T-cell (primary cell): Measurements from ENCODE around the gene CLDN17. TPM values are rescaled to one million over a fixed set of nuclear protein-coding genes. Genes with fewer than 3 reads are reported as not detected.

Experiments
- ATAC-seq, 4 experiments: fragments of 200-7000 bp in 3 of 4; fragments of 150-1000 bp in 1 of 4; cut with Tn5 transposase; replicated peaks in 1 of 4; 1 replicate in 3 of 4; 2 replicates in 1 of 4; pipeline ENCODE4 v1.10.0; 2021; ENCODE audit warnings: moderate library complexity in 3 of 4, mild to moderate bottlenecking in 2 of 4, moderate number of reproducible peaks in 1 of 4
- CTCF ChIA-PET, 2 donors: fragments of 300-600 bp; sonication (Branson Sonifier 250); formaldehyde crosslinking; loops; one replicate each; lab custom pipeline; 2022; ENCODE audit warnings: antibody characterized with exemption in 2 of 2; lab: Charles Lee
- POLR2A ChIA-PET, 2 donors: fragments of 300-600 bp; sonication (Branson Sonifier 250); formaldehyde crosslinking; loops; one replicate each; lab custom pipeline; 2022; ENCODE audit warnings: antibody characterized with exemption in 2 of 2; lab: Charles Lee
- DNase-seq, 35 experiments: peaks; one replicate each; pipeline versions ENCODE4 v3.0.0 to v3.0.0-alpha.2; 2013 to 2023
- H3K27ac ChIP-seq: one replicate; pipeline ENCODE4 v1.5.1; 2013; ENCODE audit warnings: low read length
- H3K27me3 ChIP-seq, 2 experiments: replicated peaks in 1 of 2; 1 replicate in 1 of 2; 2 replicates in 1 of 2; pipeline versions ENCODE4 v1.6.1 to v1.7.0; 2013; ENCODE audit warnings: low read length in 1 of 2, mixed read lengths in 1 of 2; ENCODE audit not compliant: control insufficient read depth in 2 of 2, insufficient read depth in 2 of 2; ENCODE audit errors: extremely low read depth in 1 of 2
- H3K36me3 ChIP-seq, 2 donors: 1 replicate in 1 of 2; 2 replicates in 1 of 2; pipeline versions ENCODE4 v1.6.1 to v1.7.0; 2013; ENCODE audit warnings: low read length in 1 of 2; ENCODE audit not compliant: control insufficient read depth in 2 of 2, insufficient read depth in 1 of 2; ENCODE audit errors: extremely low read depth in 1 of 2
- H3K4me1 ChIP-seq, 2 experiments: 1 replicate in 1 of 2; 2 replicates in 1 of 2; pipeline versions ENCODE4 v1.6.1 to v1.7.0; 2013; ENCODE audit warnings: low read length in 2 of 2, mixed read lengths in 1 of 2; ENCODE audit not compliant: insufficient read depth in 2 of 2, control insufficient read depth in 1 of 2; ENCODE audit errors: extremely low read depth in 1 of 2
- H3K4me3 ChIP-seq, 2 donors: 1 replicate in 1 of 2; 2 replicates in 1 of 2; pipeline versions ENCODE4 v1.5.1 to v1.7.0; 2013; ENCODE audit warnings: mild to moderate bottlenecking in 2 of 2, low read length in 1 of 2, moderate library complexity in 1 of 2; ENCODE audit not compliant: control insufficient read depth in 1 of 2; ENCODE audit errors: extremely low read depth in 1 of 2
- H3K9me3 ChIP-seq: 2 replicates; pipeline ENCODE4 v1.7.0; 2013
- H3K27ac Mint-ChIP-seq, 2 donors: one replicate each; pipeline ENCODE4 v1.8.0; 2020 to 2021; ENCODE audit warnings: mild to moderate bottlenecking in 2 of 2, mixed read lengths in 2 of 2
- H3K27me3 Mint-ChIP-seq, 2 donors: one replicate each; pipeline ENCODE4 v1.8.0; 2021 to 2022; ENCODE audit warnings: mixed read lengths in 2 of 2
- H3K36me3 Mint-ChIP-seq: one replicate; pipeline ENCODE4 v1.8.0; 2021; ENCODE audit warnings: mixed read lengths
- H3K4me1 Mint-ChIP-seq, 3 donors: one replicate each; pipeline ENCODE4 v1.8.0; 2020 to 2022; ENCODE audit warnings: mixed read lengths in 3 of 3, mild to moderate bottlenecking in 1 of 3
- H3K4me3 Mint-ChIP-seq, 3 donors: one replicate each; pipeline ENCODE4 v1.8.0; 2020 to 2022; ENCODE audit warnings: mild to moderate bottlenecking in 3 of 3, mixed read lengths in 3 of 3, moderate library complexity in 3 of 3
- H3K9me3 Mint-ChIP-seq, 3 donors: one replicate each; pipeline ENCODE4 v1.8.0; 2020 to 2022; ENCODE audit warnings: mixed read lengths in 3 of 3
- WGBS: methylation state at CpG from one replicate; pipeline ENCODE4 v1.1.5; 2013; ENCODE audit warnings: missing lambda C conversion rate; ENCODE audit not compliant: insufficient coverage; 5-methylcytosine and 5-hydroxymethylcytosine counted together
- total RNA-seq, 35 experiments: library from RNA in 6 of 35; stranded (reverse) in 6 of 35; fragments of 120-200 nt in 1 of 35; gene quantifications; one replicate each; pipeline versions ENCODE4 v1.2.1 to v1.2.4 and lab custom pipeline; 2013 to 2026

Gene CLDN17
- total RNA-seq (not detected), total RNA-seq (lab: John Stamatoyannopoulos, UW) (0 reads per million in 29 experiments)
- not detected for total RNA-seq (2013)

DNA sequence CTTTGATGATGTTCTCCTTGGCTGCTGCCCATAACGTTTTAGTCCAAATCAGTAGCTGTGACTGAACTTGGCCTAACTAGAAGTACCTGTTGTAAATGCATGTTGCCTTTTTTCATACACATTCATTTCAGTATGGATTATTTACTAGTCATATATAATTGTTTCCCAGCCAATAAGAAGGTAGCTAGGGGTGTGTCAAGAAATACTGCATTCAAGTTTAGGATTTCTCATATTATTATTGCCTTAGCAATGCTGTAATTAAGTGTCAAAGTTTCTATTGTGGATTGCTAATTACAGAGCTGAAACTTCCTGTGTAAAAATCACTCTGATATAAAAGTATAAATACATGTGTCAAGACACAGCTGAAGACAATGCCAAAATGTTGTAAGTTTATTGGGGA, at the start of gene CLDN17:
TSS of gene CLDN17 (minus strand) at position 101 of the 400 bp plus-strand sequence. CDS start 188 bp downstream, outside the sequence.
- H3K9me3 ChIP-seq = no peaks in the 10 kb centered on the region
- H3K4me1 ChIP-seq = no peaks in the 10 kb centered on the region
- no peaks in the 10 kb centered on the region for H3K27me3 ChIP-seq
- DNase-seq = no peak
- no peak within 1 kb of the TSS for H3K27ac ChIP-seq
- no peaks in the 10 kb centered on the region for H3K36me3 ChIP-seq
- Mint-ChIP-seq H3K27ac (no peak within 1 kb of the TSS), H3K4me1 (no peaks in the 10 kb centered on the region), H3K27me3 (no peaks in the 10 kb centered on the region), H3K4me3 (no peak within 1 kb of the TSS), H3K9me3 (peaks cover 0 to 12% (median 4%) of the 10 kb centered on the region in 3 donors), H3K36me3 (no peaks in the 10 kb centered on the region)
- ATAC-seq = no peak
- H3K4me3 ChIP-seq = no peak within 1 kb of the TSS
- ChIA-PET POLR2A (no interaction called here), CTCF (interaction anchor here in 1 of 2 donors (0.6 kb wide), 1 partner anchor 7 kb away, joined by 4 read pairs; no protein-coding TSS in a partner anchor)
- WGBS = 33% methylated on average over 1 of the region's 1 CpG

GRCh38 chr21:30216041-30216723, 49.6 kb upstream of the CLDN17 start, which contains the start of gene CLDN8:
Gene CLDN8 (minus strand): TSS chr21:30216097. CDS start chr21:30215925, 172 bp downstream.
- Histone ChIP-seq H3K36me3 (no peaks in the 10 kb centered on the region), H3K27me3 (no peaks in the 10 kb centered on the region), H3K4me3 (no peak within 1 kb of the TSS), H3K27ac (no peak within 1 kb of the TSS), H3K4me1 (no peaks in the 10 kb centered on the region), H3K9me3 (no peaks in the 10 kb centered on the region)
- Mint-ChIP-seq H3K4me3 (no peak within 1 kb of the TSS), H3K36me3 (no peaks in the 10 kb centered on the region), H3K27me3 (peaks cover 0 to 3% of the 10 kb centered on the region in 2 donors), H3K9me3 (peaks cover 0 to 3% (median 0%) of the 10 kb centered on the region in 3 donors), H3K27ac (no peak within 1 kb of the TSS), H3K4me1 (no peaks in the 10 kb centered on the region)
- no peak for DNase-seq
- POLR2A ChIA-PET = no interaction called here
- WGBS = 100% methylated on average over 1 of the region's 5 CpGs
- ATAC-seq = no peak
- CTCF ChIA-PET = no interaction called here

- Histone ChIP-seq H3K36me3 (no peaks in the 10 kb centered on the region), H3K4me3 (no peak overlapping the region), H3K27ac (no peak overlapping the region), H3K9me3 (no peaks in the 10 kb centered on the region), H3K4me1 (no peaks in the 10 kb centered on the region), H3K27me3 (no peaks in the 10 kb centered on the region)
- WGBS = no CpG with 5 or more reads among the region's 1 CpG
- Mint-ChIP-seq H3K36me3 (no peaks in the 10 kb centered on the region), H3K27ac (no peak overlapping the region), H3K9me3 (peaks cover 0 to 4% (median 0%) of the 10 kb centered on the region in 3 donors), H3K27me3 (peaks cover 0 to 4% of the 10 kb centered on the region in 2 donors), H3K4me3 (no peak overlapping the region), H3K4me1 (no peaks in the 10 kb centered on the region)
- ChIA-PET CTCF (no interaction called here), POLR2A (no interaction called here)
- ATAC-seq (no peak), DNase-seq (no peak)
These were observed 44.5 kb upstream of the CLDN17 start for GRCh38 chr21:30211071-30211470.

GRCh38 chr21:30209601-30210000, 43.0 kb upstream of the CLDN17 start:
- ChIA-PET POLR2A (no interaction called here), CTCF (no interaction called here)
- Histone ChIP-seq H3K27me3 (no peaks in the 10 kb centered on the region), H3K9me3 (no peaks in the 10 kb centered on the region), H3K36me3 (no peaks in the 10 kb centered on the region), H3K27ac (no peak overlapping the region), H3K4me1 (no peaks in the 10 kb centered on the region), H3K4me3 (no peak overlapping the region)
- 86% methylated on average over 2 of the region's 5 CpGs for WGBS
- Mint-ChIP-seq H3K4me3 (no peak overlapping the region), H3K27ac (no peak overlapping the region), H3K36me3 (no peaks in the 10 kb centered on the region), H3K4me1 (no peaks in the 10 kb centered on the region), H3K27me3 (peaks cover 0 to 4% of the 10 kb centered on the region in 2 donors), H3K9me3 (peaks cover 0 to 4% (median 0%) of the 10 kb centered on the region in 3 donors)
- DNase-seq = no peak
- ATAC-seq = no peak

DNA sequence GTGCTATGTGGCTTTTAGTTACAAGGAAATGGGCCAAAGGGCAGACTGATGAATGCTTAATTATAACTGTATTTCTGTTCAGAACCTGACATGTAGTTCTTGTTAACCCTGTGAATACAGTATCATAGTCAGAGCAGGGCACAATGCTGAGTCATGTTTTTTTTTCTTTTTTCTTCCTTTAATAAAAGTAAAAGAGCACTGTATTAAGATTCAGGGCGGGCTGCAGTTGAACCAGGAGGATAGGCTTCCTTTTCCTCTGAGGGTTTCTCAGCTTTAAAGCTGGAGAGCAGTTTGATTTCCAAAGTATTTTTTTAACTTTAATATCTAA, 40.6 kb upstream of the CLDN17 start:
- no peak overlapping the region for H3K4me3 Mint-ChIP-seq

GRCh38 chr21:30206551-30207251, 40.1 kb upstream of the CLDN17 start:
- no peak for ATAC-seq
- POLR2A ChIA-PET = no interaction called here

More for the DNA sequence above, 40.6 kb upstream of the CLDN17 start:
- POLR2A ChIA-PET = no interaction called here
- H3K27me3 ChIP-seq = no peaks in the 10 kb centered on the region
- no CpG with 5 or more reads among the region's 1 CpG for WGBS
- no peaks in the 10 kb centered on the region for H3K4me1 ChIP-seq
- no peaks in the 10 kb centered on the region for H3K36me3 ChIP-seq
- no peak overlapping the region for H3K27ac Mint-ChIP-seq
- H3K9me3 Mint-ChIP-seq = peaks cover 0 to 4% (median 0%) of the 10 kb centered on the region in 3 donors
- peaks cover 0 to 4% of the 10 kb centered on the region in 2 donors for H3K27me3 Mint-ChIP-seq
- DNase-seq (no peak), ATAC-seq (no peak)
- no peak overlapping the region for H3K4me3 ChIP-seq
- CTCF ChIA-PET = no interaction called here
- no peaks in the 10 kb centered on the region for H3K9me3 ChIP-seq
- no peaks in the 10 kb centered on the region for H3K36me3 Mint-ChIP-seq
- no peaks in the 10 kb centered on the region for H3K4me1 Mint-ChIP-seq
- H3K27ac ChIP-seq = no peak overlapping the region

More at GRCh38 chr21:30206551-30207251, 40.1 kb upstream of the CLDN17 start:
- H3K9me3 ChIP-seq = no peaks in the 10 kb centered on the region
- no peak overlapping the region for H3K27ac ChIP-seq
- peaks cover 0 to 4% of the 10 kb centered on the region in 2 donors for H3K27me3 Mint-ChIP-seq
- DNase-seq = no peak
- H3K4me3 Mint-ChIP-seq = no peak overlapping the region
- H3K4me1 ChIP-seq = no peaks in the 10 kb centered on the region
- CTCF ChIA-PET = no interaction called here
- H3K4me1 Mint-ChIP-seq = no peaks in the 10 kb centered on the region
- no peaks in the 10 kb centered on the region for H3K36me3 Mint-ChIP-seq
- H3K9me3 Mint-ChIP-seq = peaks cover 0 to 4% (median 0%) of the 10 kb centered on the region in 3 donors
- no peak overlapping the region for H3K27ac Mint-ChIP-seq
- no CpG with 5 or more reads among the region's 7 CpGs for WGBS
- H3K27me3 ChIP-seq = no peaks in the 10 kb centered on the region
- H3K4me3 ChIP-seq = no peak overlapping the region
- no peaks in the 10 kb centered on the region for H3K36me3 ChIP-seq
